K562 (cell line): ENCODE measurements around the gene KASH5. TPM values are rescaled to one million over a fixed set of nuclear protein-coding genes. Genes with fewer than 3 reads are reported as not detected.
A peak's percentile ranks its signal among the peaks of the same experiment; 100 is the strongest.

ENCODE experiments used
- ESRRA ChIP-seq: fragments of 450-650 bp; IDR thresholded peaks from 2 replicates; pipeline ENCODE4 v1.6.1; 2014; ENCODE audit warnings: low read depth, mild to moderate bottlenecking, moderate library complexity, borderline replicate concordance
- LARP7 ChIP-seq: fragments of 450-650 bp; IDR thresholded peaks from 2 replicates; pipeline ENCODE4 v1.6.1; 2016
- MGA ChIP-seq: fragments of 450-650 bp; IDR thresholded peaks from 2 replicates; pipeline ENCODE4 v1.6.1; 2016; ENCODE audit warnings: mild to moderate bottlenecking, moderate library complexity
- NFIX ChIP-seq: fragments of 250-450 bp; sonication (Bioruptor Pico); IDR thresholded peaks from 2 replicates; pipeline ENCODE4 v1.4.0; 2020; ENCODE audit warnings: low read depth, mild to moderate bottlenecking, moderate library complexity
- PTRF ChIP-seq: fragments of 450-650 bp; IDR thresholded peaks from 2 replicates; pipeline ENCODE4 v1.6.1; 2016; ENCODE audit warnings: mild to moderate bottlenecking, missing genetic modification characterization, missing compliant biosample characterization
- RBM39 ChIP-seq: fragments of 200-400 bp; formaldehyde crosslinking; optimal IDR thresholded peaks from 2 replicates; pipeline ENCODE3; 2018; ENCODE audit warnings: low read depth, low read length
- SMAD4 ChIP-seq: fragments of 250-450 bp; sonication (Bioruptor Pico); conservative IDR thresholded peaks from 2 replicates; pipeline ENCODE4 v1.8.0; 2021; ENCODE audit warnings: inconsistent platforms, mild to moderate bottlenecking, moderate library complexity
- SRSF3 ChIP-seq: fragments of 200-400 bp; formaldehyde crosslinking; IDR thresholded peaks from 2 replicates; pipeline ENCODE4 v1.6.1; 2016; ENCODE audit warnings: mild to moderate bottlenecking, low read length, moderate library complexity; ENCODE audit not compliant: insufficient read depth
- XRCC4 ChIP-seq: IDR thresholded peaks from one replicate; pipeline ENCODE4 v1.6.1; 2011; ENCODE audit not compliant: insufficient read depth, insufficient read length; ENCODE audit errors: extremely low read depth
- ZNF282 ChIP-seq: sonication (generic); formaldehyde crosslinking; IDR thresholded peaks from 2 replicates; pipeline ENCODE4 v1.8.1; 2023; ENCODE audit warnings: missing genetic modification reagents
- ZNF395 ChIP-seq: fragments of 200-800 bp; sonication (Bioruptor generic); IDR thresholded peaks from 2 replicates; pipeline ENCODE4 v1.6.1; 2017; ENCODE audit warnings: missing genetic modification characterization, missing compliant biosample characterization
- polyA plus RNA-seq, 8 experiments: library from polyadenylated mRNA; depleted of rRNA in 4 of 8; stranded (reverse) in 5 of 8; unstranded in 3 of 8; fragments of >200 nt; fragmentation: Nextera tagmentation in 2 of 8; fragmentation: Illumina TruSeq in 1 of 8; extraction: Ambion mirVana in 2 of 8; extraction: Trizol in 1 of 8; gene quantifications; 2 replicates each; pipeline versions ENCODE4 v1.2.1 to v1.2.3, GENCODE V29; 2011 to 2014; ENCODE audit warnings: inconsistent platforms in 1 of 8, missing spikeins in 1 of 8
- total RNA-seq, 7 experiments: library from RNA; depleted of rRNA in 6 of 7; stranded (reverse); fragments of >200 nt in 6 of 7; fragmentation: Illumina TruSeq in 2 of 7; extraction: Trizol in 2 of 7; gene quantifications; 2 replicates each; pipeline versions ENCODE4 v1.2.1 to v1.2.3, GENCODE V29; 2011 to 2021; ENCODE audit warnings: low replicate concordance in 1 of 7
- TF ChIP-seq, protein P1 (sequence below): fragments of 250-450 bp; sonication (Bioruptor Pico); IDR thresholded peaks from 2 replicates; pipeline ENCODE4 v1.5.0; 2021
- TF ChIP-seq, protein P2 (sequence below): fragments of 450-650 bp; formaldehyde crosslinking; IDR thresholded peaks from 2 replicates; pipeline ENCODE4 v1.4.0; 2020; ENCODE audit warnings: mild to moderate bottlenecking, moderate library complexity

Gene KASH5
- total and polyA plus RNA-seq, 9 of the 15 experiments (the other 6 are each of a cell fraction or from before 2014, with no cell fraction given): 0.07 to 0.84 (median 0.34) TPM; not detected in 1

- no peak for TF ChIP-seq RBM39
- TF ChIP-seq, protein P1, sequence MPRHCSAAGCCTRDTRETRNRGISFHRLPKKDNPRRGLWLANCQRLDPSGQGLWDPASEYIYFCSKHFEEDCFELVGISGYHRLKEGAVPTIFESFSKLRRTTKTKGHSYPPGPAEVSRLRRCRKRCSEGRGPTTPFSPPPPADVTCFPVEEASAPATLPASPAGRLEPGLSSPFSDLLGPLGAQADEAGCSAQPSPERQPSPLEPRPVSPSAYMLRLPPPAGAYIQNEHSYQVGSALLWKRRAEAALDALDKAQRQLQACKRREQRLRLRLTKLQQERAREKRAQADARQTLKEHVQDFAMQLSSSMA (CRISPR knock-in tag): no peak
- no peak for TF ChIP-seq PTRF (tag)
- TF ChIP-seq ESRRA: no peak
- 0 out of 2 replicates have a peak, but pooled peaks have one; percentile 30 for TF ChIP-seq ZNF395 (CRISPR knock-in tag)
- TF ChIP-seq LARP7: no peak
- TF ChIP-seq, protein P2, sequence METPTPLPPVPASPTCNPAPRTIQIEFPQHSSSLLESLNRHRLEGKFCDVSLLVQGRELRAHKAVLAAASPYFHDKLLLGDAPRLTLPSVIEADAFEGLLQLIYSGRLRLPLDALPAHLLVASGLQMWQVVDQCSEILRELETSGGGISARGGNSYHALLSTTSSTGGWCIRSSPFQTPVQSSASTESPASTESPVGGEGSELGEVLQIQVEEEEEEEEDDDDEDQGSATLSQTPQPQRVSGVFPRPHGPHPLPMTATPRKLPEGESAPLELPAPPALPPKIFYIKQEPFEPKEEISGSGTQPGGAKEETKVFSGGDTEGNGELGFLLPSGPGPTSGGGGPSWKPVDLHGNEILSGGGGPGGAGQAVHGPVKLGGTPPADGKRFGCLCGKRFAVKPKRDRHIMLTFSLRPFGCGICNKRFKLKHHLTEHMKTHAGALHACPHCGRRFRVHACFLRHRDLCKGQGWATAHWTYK (CRISPR knock-in tag): no peak
- no peak for TF ChIP-seq MGA
- TF ChIP-seq XRCC4: no peak
- TF ChIP-seq SMAD4 (CRISPR knock-in tag): no peak
- no peak for TF ChIP-seq NFIX
- TF ChIP-seq ZNF282 (CRISPR knock-in tag): no peak
- no peak for TF ChIP-seq SRSF3
Observed at GRCh38 chr19:49361438-49362047, 26.5 kb upstream of the KASH5 start (continued).
